ENCODE results near the gene TMPRSS13. TPM values are rescaled to one million over a fixed set of nuclear protein-coding genes. Genes with fewer than 3 reads are reported as not detected.

The TMPRSS13 gene
- total RNA-seq, 4 donors from 2014 or later: 0.60 to 1.7 TPM; not detected in 2

DNA sequence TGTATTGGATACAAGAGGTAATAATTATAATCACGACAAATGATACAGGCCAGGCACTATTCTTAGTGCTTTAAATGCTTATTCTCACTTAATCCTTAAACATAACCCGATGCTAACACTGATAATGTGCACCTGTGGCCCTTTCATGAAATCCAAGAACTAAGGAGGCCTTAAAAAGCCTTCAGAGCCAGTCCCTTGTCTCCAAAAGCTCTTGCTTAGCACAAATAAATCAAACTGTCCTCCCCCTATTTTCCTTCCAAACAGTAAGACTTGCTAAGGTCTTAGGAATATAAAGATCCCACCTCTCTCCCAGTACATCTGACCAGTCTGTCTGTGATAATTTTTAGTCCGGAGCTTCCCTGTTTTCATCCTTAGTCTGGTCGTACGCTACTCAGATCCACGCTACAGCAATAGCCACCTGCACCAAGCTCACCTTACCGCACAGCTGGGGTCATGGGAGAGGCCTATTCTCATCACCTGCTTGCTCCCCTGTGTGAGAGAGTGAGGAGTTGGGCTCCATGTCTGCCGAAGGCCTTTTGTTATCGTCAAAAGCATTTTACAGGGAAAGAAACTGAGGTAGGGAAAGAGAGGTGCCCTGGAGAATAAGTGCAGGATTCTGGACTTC, 69.6 kb downstream of the TMPRSS13 start:
- Histone ChIP-seq H3K27me3 (no peaks in the 10 kb centered on the region), H3K27ac (no peak overlapping the region), H3K4me3 (no peak overlapping the region), H3K4me1 (peaks cover 0 to 10% (median 3%) of the 10 kb centered on the region in 4 donors), H3K36me3 (no peaks in the 10 kb centered on the region), H3K9me3 (no peaks in the 10 kb centered on the region)
- no peak for DNase-seq (ENCODE audit: low spot score in 2 of 2)
- TF ChIP-seq, protein P1, sequence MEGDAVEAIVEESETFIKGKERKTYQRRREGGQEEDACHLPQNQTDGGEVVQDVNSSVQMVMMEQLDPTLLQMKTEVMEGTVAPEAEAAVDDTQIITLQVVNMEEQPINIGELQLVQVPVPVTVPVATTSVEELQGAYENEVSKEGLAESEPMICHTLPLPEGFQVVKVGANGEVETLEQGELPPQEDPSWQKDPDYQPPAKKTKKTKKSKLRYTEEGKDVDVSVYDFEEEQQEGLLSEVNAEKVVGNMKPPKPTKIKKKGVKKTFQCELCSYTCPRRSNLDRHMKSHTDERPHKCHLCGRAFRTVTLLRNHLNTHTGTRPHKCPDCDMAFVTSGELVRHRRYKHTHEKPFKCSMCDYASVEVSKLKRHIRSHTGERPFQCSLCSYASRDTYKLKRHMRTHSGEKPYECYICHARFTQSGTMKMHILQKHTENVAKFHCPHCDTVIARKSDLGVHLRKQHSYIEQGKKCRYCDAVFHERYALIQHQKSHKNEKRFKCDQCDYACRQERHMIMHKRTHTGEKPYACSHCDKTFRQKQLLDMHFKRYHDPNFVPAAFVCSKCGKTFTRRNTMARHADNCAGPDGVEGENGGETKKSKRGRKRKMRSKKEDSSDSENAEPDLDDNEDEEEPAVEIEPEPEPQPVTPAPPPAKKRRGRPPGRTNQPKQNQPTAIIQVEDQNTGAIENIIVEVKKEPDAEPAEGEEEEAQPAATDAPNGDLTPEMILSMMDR (IDR thresholded peaks at IDR 0.05): no peak
- TF ChIP-seq EP300 (IDR thresholded peaks at IDR 0.05): no peak
- 82 to 85% methylated on average over 9 of the region's 9 CpGs for WGBS, 2 donors

DNA sequence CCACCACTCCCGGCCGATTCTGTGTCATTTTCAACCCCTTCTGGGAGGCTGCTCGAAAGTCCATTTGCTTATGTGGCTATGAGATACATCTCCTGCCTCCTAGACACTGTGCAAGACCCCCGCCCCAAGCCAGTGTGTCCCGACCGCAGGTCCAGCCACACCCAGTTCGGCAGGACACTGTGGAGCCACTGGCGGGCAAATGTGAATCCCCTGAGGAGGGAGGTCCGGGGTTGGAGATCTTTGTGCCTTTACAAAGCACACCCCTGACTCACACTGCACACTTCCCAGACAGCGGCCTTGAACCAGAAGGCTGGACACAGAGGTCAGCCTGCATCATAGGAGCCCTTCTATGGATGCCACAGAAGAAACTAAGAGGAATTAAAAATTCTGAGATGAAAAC, 70.1 kb downstream of the TMPRSS13 start:
- Histone ChIP-seq H3K9me3 (no peaks in the 10 kb centered on the region), H3K4me1 (peaks cover 0 to 10% (median 3%) of the 10 kb centered on the region in 4 donors), H3K27me3 (no peaks in the 10 kb centered on the region), H3K27ac (no peak overlapping the region), H3K4me3 (no peak overlapping the region), H3K36me3 (no peaks in the 10 kb centered on the region)
- no peak for TF ChIP-seq POLR2A (IDR thresholded peaks at IDR 0.05)
- TF ChIP-seq, protein P1 (IDR thresholded peaks at IDR 0.05): no peak
- no peak for TF ChIP-seq EP300 (IDR thresholded peaks at IDR 0.05)
- DNase-seq (ENCODE audit: low spot score in 2 of 2): no peak
- WGBS, 2 donors: 84 to 91% methylated on average over 10 of the region's 10 CpGs

DNA sequence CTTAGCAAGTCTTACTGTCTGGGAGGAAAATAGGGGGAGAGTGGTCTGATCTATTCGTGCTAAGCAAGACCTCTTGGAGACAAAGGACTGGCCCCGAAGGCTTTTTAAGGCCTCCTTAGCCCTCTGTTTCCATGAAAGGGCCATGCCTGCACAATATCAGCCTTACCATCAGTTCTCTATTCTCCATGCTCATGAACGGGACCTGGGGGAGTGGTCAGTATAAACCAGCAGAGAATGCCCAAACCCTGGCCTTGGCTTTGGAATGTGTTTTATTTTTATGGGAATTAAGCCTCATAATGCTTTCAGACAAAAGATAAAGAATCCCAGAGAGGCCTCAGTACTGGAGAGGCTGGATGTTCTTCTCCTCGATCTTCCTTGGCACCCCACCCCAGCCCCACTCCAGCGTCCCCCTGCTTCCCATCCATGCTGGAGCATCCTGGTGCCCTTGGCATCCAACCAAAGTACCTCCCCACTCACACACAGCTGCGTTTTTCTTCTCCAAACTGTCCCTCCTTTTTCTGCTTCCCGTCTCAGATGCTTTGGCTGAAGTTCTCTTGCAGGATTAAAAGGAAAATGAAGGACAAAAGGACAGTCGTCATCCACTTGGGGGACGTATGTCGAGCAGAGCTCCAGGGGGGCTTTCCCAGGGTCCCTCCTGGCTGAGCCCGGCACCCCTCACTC, 71.3 kb downstream of the TMPRSS13 start:
- H3K27ac ChIP-seq: no peak overlapping the region
- no peaks in the 10 kb centered on the region for H3K27me3 ChIP-seq
- WGBS, 2 donors: 49 to 57% methylated on average over 11 of the region's 11 CpGs
- TF ChIP-seq EP300 (IDR thresholded peaks at IDR 0.05): no peak
- no peak for TF ChIP-seq POLR2A (IDR thresholded peaks at IDR 0.05)
- TF ChIP-seq, protein P1 (IDR thresholded peaks at IDR 0.05): no peak
- H3K4me1 ChIP-seq: peaks cover 0 to 10% (median 3%) of the 10 kb centered on the region in 4 donors
- no peak for DNase-seq (ENCODE audit: low spot score in 2 of 2)
- H3K9me3 ChIP-seq: peaks cover 0 to 6% (median 0%) of the 10 kb centered on the region in 4 donors
- H3K36me3 ChIP-seq: no peaks in the 10 kb centered on the region
- no peak overlapping the region for H3K4me3 ChIP-seq

DNA sequence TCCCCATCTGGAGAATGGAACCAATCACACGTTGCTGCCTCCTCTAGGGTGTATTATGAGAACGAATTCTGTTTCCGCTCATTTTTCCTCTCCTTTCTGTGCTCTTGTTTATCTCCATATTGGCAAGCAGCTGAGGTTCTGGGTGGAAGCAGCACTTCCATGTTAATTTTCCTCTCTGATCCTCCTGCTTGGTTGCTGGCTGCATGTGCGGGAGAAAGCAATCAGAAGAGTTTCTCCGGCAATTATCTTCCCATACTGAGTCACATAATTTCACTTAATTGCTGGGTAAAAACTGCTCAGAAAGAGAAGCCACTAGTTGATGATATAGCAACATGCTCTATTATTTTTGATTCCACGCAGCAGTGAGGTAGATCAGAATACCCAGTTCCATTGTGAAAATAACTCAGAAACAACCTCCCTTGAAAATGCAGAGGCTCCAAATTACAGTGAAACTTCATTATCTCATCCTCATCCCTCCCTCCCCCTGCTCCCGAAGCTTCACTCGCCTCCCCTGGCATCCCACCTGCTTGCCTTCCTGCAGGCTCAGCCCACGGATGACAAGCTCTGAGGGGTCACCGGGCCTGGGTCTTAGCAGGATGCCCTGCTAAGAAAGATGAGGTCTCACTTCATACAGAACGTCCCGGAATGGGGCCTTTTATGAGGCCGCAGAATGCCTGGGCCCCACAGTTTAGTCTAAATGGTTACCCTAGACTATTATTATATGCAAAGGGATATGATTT, 73.1 kb downstream of the TMPRSS13 start:
- no peak overlapping the region for H3K4me3 ChIP-seq
- H3K36me3 ChIP-seq: no peaks in the 10 kb centered on the region
- WGBS, 2 donors: 82 to 87% methylated on average over 13 of the region's 13 CpGs
- no peak for TF ChIP-seq EP300 (IDR thresholded peaks at IDR 0.05)
- TF ChIP-seq, protein P1 (IDR thresholded peaks at IDR 0.05): no peak
- TF ChIP-seq POLR2A (IDR thresholded peaks at IDR 0.05): no peak
- H3K27ac ChIP-seq: peak overlapping the region in 1 of 4 donors; percentile 55
- H3K4me1 ChIP-seq: no peaks in the 10 kb centered on the region
- DNase-seq (ENCODE audit: low spot score in 2 of 2): no peak
- H3K27me3 ChIP-seq: no peaks in the 10 kb centered on the region
- H3K9me3 ChIP-seq: peaks cover 0 to 17% (median 0%) of the 10 kb centered on the region in 4 donors
